HG03575 (cell line): Measurements from ENCODE around the gene PDE11A.
"Not testable (repeated sequence)": the region's sequence is repeated elsewhere in the genome, so short reads cannot be mapped to it uniquely, and the experiment has no call there.

Experiments
- ATAC-seq: cut with Tn5 transposase; IDR thresholded peaks from one replicate; pipeline ENCODE4 v1.9.1; 2021; ENCODE audit not compliant: unreplicated experiment, insufficient number of reproducible peaks, low FRiP score; ENCODE audit errors: extremely low read depth

Gene PDE11A

DNA sequence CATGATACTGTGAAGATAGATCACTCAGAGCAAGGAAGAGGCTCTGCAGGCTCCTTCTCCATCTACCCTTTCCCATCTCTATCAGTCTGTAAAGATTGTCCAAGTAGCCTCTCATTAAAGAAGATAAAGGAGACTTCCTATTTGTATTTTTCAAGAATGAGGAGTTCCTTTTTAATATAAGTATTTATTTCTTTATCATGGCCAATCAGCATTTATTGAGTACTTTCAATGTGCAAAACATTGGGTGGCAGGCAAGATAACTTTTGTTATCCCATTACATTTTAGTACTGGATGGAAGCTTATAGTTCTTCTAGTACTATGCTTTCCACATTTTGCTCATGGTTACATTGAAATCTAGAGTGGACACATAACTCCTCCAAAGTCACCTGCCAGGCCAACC lies 3.6 kb upstream of the PDE11A start:
- no peak for ATAC-seq

DNA sequence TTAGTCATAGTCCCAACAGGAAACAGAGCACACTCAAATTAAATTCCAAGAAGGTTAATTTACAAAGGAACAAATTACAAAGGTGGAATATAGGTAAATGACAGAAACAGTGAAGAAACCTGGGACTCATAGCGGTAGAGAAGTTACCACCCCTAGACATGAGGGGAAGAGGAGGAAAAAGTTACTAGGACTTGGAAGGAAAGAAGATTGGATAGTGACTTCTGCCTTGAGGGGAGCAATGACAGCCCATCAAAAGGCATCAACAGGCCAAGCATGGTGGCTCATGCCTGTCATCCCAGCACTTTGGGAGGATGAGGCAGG lies 2.4 kb upstream of the PDE11A start:
- ATAC-seq: no peak

GRCh38 chr2:178074123-178075005 lies 1.8 kb upstream of the PDE11A start:
- no peak for ATAC-seq

DNA sequence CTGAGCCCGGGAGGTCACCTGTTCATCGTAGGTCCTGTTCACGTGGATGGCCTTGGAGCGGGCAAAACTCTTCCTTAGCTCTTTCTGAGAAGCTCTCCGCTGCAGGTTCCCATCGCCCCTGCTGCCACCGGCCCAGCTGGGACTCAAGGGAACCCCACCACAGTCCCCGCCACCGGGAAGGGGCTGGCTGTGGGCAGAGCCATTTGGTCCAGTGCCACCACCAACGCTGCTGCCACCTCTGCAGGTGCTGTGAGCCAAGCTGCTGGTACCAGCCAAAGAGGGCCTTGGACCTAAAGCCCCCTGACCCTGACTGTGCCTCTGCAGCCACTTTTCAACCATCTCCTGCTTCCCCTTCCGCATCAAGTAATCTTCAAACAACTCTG lies 586 bp downstream of the PDE11A start:
- ATAC-seq: no peak

- ATAC-seq: no peak
Measured at GRCh38 chr2:178070824-178071223, 1.8 kb downstream of the PDE11A start.

DNA sequence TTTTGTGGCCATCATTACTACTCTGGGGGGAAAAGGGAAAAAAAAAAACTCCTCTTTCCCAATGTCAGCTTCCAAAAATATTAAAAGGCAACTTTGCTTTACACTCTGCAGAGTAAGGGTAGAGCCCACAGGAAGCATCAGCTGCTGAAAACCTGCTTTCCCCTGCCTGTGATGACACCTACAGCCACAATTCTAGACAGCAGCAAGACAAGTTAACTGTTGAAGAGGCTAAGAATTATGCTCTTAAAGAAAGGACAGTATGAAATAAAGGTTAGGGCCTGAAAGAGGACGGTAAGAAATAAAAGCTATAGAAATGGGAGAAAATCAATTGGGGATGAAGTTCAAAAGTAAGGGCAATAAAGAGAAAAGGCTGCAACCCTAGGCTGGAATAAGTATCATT lies 3.0 kb downstream of the PDE11A start:
- ATAC-seq: no peak

DNA sequence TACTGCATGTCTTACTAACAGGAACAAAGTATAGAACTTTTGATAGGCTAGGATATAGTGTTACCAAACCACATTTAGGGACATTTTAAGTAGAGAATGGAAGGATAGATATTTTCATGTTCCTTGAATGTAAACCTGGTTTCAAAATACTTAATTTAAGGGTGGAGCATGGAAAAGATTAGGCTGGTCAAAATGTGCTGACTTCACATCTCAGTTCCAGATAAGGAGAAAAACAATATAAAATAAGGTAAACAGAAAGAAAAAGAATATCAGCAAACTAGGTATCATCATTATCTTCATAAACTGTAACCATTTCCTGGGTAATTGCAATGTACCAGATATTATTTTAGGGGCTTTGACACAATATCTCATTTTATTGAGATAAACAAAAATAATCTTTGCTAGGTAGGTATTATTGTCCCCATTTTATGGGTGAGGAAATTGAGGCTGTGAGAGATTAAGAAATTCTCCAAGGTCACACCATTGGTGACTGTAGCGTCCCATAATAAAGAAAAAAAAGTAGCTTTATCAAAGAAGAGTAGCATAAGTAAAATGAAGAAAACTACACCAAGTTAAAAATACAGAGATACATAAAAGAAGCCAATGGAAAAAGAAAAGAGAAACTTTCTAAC lies 3.6 kb downstream of the PDE11A start:
- no peak for ATAC-seq

- no peak for ATAC-seq
Measured at GRCh38 chr2:178066890-178067669, 5.5 kb downstream of the PDE11A start.

DNA sequence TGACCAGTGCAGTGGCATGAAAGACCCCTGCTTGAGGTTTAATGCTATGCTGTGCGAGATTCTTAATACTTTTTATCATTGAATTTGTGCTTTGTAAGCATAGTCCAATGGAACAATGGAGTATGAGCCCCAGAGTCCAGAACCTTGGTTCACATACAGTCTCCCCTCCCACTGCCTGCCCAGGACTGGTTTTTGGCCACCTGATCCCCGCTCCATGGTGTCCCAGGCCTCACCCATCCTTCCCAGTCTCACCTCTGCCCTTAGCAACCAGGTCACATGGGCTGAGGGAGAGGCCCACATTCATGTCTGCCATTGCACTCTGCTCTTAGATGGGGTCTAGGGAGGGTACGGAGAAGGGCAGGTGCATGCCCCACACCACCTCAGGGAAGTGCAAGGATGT lies 6.3 kb downstream of the PDE11A start:
- no peak for ATAC-seq

DNA sequence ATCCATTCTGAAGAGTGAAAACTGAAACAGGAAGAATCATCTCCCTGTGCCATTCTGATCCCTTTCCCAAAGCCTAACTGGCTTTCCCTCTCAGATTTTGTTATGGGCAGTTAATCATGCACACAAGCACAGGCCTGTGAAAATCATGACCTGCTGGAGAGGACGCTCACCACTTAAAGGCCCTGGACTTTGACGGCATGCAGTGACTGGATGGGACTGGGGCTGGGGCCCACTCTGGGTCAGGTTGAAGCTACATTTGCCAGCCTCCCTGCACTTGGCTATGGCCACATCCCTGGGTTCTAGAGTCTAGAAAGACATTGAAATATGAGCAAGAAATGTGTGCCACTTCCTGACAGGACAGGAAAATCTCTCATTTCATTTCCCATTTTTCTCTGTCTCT lies 12.9 kb downstream of the PDE11A start:
- no peak for ATAC-seq

GRCh38 chr2:178059111-178059510 lies 13.5 kb downstream of the PDE11A start:
- no peak for ATAC-seq

DNA sequence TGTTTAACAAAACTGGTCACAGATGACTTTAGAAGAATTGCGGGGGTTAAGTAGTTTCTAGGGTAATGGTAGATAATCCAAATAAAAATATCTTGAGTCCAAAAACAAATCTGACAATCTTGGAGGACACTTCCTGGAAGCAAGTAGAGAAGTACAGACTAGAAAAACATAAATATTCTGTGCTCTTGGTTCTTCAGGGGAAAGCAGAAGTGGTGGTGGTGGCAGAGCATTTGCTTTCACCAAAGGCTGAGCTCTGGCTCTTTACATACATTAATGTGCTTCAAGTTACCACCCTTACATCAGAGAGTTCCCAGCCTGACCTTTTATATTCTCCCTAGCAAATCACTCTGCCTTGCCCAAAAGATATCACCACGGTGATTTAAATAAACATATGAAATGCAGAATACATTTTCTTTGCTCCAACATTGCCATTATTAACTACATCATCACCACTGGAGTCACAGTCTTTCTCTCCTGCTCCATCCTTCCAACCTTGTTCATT lies 15.3 kb downstream of the PDE11A start:
- ATAC-seq: no peak

DNA sequence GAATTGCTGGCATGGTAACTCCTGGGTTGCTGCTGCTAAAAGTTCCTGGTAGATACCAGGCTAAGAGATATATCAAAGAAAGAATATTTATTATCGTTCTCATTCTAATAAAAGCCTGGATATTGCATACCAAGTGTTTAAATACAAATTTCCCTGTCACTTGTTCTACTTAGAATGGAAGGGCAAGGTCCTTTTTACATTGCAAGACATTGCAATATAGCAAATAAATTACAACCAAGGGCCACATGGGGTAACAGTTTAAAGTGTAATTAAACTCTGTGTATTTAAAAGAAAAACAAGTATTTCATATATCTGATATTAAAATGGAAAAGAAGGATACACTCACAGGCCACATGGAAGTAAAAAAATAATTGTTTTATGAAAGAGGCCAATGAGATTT lies 16.2 kb downstream of the PDE11A start:
- no peak for ATAC-seq

GRCh38 chr2:178051257-178051656 lies 21.3 kb downstream of the PDE11A start:
- ATAC-seq: not testable (repeated sequence)

DNA sequence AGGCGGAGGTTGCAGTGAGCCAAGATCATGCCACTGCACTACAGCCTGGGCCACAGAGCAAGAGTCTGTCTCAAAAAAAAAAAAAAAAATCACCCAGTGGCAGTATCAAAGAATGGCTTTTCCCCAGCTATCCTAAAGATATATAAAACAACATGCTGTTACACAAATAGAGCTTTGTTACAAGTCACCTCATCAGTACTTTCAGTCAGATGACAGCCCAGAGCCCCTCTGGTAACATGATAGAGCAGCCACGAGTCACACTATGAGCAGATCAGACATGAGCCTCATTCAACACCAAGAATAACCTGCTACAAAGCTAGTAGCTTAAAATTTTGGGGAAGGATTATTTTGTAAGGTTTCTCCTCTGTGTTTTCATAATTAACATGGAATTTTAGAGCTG lies 25.2 kb downstream of the PDE11A start:
- no peak for ATAC-seq

DNA sequence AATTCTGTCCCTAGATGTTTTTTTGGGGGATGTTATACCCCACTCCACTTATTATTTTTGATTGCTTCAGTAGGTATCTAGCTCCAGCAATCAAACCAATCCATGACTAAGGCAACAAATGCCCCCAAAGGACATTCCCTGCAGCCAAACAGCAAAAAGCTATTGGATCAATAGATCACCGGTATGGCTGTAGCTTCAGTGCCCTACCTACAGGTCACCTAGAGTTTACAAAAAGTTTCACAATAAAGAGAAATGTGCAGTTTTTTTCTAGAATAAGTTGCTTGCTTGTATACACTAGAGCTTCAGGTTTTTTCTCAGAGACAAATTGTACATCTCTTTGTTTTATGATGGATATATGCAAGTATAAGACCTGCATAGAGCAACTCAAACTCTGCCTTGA lies 27.7 kb downstream of the PDE11A start:
- no peak for ATAC-seq

- ATAC-seq: no peak
Measured at GRCh38 chr2:178043266-178043665, 29.3 kb downstream of the PDE11A start.

- not testable (repeated sequence) for ATAC-seq
Measured at GRCh38 chr2:178033583-178033982, 39.0 kb downstream of the PDE11A start.

DNA sequence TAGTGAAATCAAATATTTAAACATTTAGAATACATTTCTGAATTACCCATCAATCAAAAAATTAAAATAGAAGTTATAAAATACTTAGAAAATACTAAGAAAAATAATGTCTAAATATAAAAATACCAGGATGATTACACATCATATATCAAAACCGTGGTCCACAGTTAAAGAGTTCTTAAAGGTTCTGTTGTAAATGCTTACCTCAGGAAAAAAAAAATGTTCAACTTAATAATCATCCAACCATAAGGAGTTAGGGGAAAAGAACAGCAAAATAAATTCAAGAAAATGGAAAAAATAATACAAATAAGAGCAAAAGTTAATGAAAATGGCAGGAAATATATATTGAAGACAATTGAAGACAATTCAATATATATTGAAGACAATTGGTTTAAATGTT lies 43.2 kb downstream of the PDE11A start:
- ATAC-seq: no peak
